ENCODE results near the gene TMEM141. TPM values are rescaled to one million over a fixed set of nuclear protein-coding genes. Genes with fewer than 3 reads are reported as not detected.

TMEM141 gene
- total and polyA plus RNA-seq, 2 donors (not counting 1 experiment from before 2014, with no cell fraction given), result 43.3 to 56.5 TPM

DNA sequence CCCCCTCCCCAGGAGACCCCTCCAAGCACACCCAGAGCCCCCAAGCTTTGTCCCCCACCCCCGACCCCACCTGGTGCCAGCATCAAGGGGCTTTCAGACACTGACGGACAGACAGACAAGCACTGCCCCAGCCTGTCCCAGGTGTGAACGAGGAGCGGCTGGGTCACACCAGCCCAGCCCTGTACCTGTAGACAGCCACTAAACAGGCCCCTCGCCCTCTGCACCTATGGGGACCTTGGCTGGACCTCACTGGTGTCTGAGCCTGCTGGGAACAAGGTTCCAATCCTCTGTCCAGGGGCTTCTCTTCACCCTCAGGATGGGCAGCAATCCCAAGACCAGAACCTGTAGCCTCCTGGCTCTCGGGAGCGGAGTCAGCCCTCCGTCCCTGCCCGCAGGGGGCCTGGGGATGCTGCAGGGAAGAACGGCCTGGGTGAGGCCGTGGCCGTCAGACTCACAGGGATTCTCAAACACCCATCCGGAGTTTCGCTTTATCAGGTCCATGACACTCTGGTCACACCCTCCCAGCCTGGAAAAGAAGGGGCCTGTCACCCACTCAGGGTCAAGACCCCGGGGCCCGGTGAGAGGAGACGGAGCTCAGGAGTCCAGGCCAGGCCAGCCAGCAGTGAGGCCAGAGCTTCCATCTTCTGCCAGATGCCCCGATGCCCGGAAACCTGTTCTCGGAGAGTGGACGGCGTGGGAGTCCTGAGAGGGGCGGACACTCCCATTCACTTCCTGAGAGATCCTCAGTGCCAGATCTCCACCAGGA is 45.6 kb upstream of the TMEM141 start:
- Histone ChIP-seq H3K27me3 (ENCODE audit: control insufficient read depth, insufficient read depth, low read length) (peaks cover 21% of the 10 kb centered on the region), H3K9ac (ENCODE audit: insufficient read depth, low read length) (no peak overlapping the region), H3K27ac (ENCODE audit: insufficient read depth, low read length) (no peak overlapping the region), H2AFZ (ENCODE audit: low read length) (no peak overlapping the region), H3K4me3 (replicated peaks in 1 of 4; ENCODE audit: control extremely low read depth in 1 of 4, insufficient read depth in 1 of 4, low read depth in 3 of 4, low read length in 4 of 4) (no peak overlapping the region), H3K9me3 (ENCODE audit: control insufficient read depth, insufficient read depth, low read depth, low read length) (no peaks in the 10 kb centered on the region), H3K4me1 (ENCODE audit: control insufficient read depth, extremely low read depth, insufficient read depth, low read length) (no peaks in the 10 kb centered on the region), H3K4me2 (ENCODE audit: extremely low read depth, insufficient read depth, low read length) (no peak overlapping the region), H3K36me3 (ENCODE audit: control insufficient read depth, insufficient read depth, low read length) (no peaks in the 10 kb centered on the region), H3K79me2 (ENCODE audit: control insufficient read depth, insufficient read depth, low read length) (no peaks in the 10 kb centered on the region), H4K20me1 (ENCODE audit: control insufficient read depth, extremely low read depth, insufficient read depth, low read length) (no peaks in the 10 kb centered on the region)
- no peak for DNase-seq (ENCODE audit: low read depth in 2 of 2)
- TF ChIP-seq EZH2 (IDR thresholded peaks at IDR 0.05; ENCODE audit: low read length, missing control alignments), result no peak
- TF ChIP-seq, protein P1, sequence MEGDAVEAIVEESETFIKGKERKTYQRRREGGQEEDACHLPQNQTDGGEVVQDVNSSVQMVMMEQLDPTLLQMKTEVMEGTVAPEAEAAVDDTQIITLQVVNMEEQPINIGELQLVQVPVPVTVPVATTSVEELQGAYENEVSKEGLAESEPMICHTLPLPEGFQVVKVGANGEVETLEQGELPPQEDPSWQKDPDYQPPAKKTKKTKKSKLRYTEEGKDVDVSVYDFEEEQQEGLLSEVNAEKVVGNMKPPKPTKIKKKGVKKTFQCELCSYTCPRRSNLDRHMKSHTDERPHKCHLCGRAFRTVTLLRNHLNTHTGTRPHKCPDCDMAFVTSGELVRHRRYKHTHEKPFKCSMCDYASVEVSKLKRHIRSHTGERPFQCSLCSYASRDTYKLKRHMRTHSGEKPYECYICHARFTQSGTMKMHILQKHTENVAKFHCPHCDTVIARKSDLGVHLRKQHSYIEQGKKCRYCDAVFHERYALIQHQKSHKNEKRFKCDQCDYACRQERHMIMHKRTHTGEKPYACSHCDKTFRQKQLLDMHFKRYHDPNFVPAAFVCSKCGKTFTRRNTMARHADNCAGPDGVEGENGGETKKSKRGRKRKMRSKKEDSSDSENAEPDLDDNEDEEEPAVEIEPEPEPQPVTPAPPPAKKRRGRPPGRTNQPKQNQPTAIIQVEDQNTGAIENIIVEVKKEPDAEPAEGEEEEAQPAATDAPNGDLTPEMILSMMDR (conservative IDR thresholded peaks at IDR 0.05 in 1 of 2, IDR thresholded peaks at IDR 0.05 in 1 of 2; ENCODE audit: low read depth in 1 of 2, low read length in 2 of 2), result no peak

DNA sequence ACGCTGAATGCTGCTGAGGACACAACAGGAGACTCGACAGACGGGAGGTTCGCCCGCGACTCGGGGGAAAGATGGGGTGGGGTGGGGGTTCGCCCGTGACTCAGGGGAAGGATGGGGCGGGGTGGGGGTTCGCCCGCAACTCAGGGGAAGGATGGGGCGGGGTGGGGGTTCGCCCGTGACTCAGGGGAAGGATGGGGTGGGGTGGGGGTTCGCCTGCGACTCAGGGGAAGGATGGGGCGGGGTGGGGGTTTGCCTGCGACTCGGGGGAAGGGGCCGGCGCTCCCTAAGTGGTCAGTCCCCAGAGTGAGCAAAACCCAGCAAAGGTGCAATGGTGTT is 45.0 kb upstream of the TMEM141 start:
- Histone ChIP-seq H3K27ac (ENCODE audit: insufficient read depth, low read length) (no peak overlapping the region), H3K4me3 (replicated peaks in 1 of 4; ENCODE audit: control extremely low read depth in 1 of 4, insufficient read depth in 1 of 4, low read depth in 3 of 4, low read length in 4 of 4) (no peak overlapping the region), H3K4me2 (ENCODE audit: extremely low read depth, insufficient read depth, low read length) (no peak overlapping the region), H3K9me3 (ENCODE audit: control insufficient read depth, insufficient read depth, low read depth, low read length) (no peaks in the 10 kb centered on the region), H2AFZ (ENCODE audit: low read length) (no peak overlapping the region), H4K20me1 (ENCODE audit: control insufficient read depth, extremely low read depth, insufficient read depth, low read length) (no peaks in the 10 kb centered on the region), H3K79me2 (ENCODE audit: control insufficient read depth, insufficient read depth, low read length) (no peaks in the 10 kb centered on the region), H3K4me1 (ENCODE audit: control insufficient read depth, extremely low read depth, insufficient read depth, low read length) (no peaks in the 10 kb centered on the region), H3K36me3 (ENCODE audit: control insufficient read depth, insufficient read depth, low read length) (no peaks in the 10 kb centered on the region), H3K27me3 (ENCODE audit: control insufficient read depth, insufficient read depth, low read length) (peaks cover 19% of the 10 kb centered on the region), H3K9ac (ENCODE audit: insufficient read depth, low read length) (no peak overlapping the region)
- TF ChIP-seq, protein P1 (conservative IDR thresholded peaks at IDR 0.05 in 1 of 2, IDR thresholded peaks at IDR 0.05 in 1 of 2; ENCODE audit: low read depth in 1 of 2, low read length in 2 of 2), result no peak
- TF ChIP-seq EZH2 (IDR thresholded peaks at IDR 0.05; ENCODE audit: low read length, missing control alignments), result no peak
- DNase-seq (ENCODE audit: low read depth in 2 of 2), result no peak

DNA sequence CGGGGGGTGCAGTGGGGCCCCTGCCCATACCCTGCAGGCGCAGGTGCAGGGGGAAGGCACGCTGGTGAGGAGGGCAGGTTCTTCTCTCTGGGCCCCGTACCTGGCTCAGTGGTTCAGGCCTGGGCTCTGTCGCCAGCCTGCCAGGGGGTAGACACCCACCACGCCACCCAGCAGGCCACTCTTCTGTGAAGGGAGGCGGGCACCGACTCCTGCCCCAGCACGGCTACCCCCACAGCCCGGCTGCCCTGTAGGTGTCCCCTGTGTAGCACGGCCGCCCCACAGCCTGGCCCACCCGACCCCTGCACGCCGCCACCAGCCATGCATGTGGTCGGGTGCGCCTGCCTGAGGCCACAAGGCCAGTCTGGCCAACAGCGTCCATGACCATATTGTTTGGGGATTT is 44.5 kb upstream of the TMEM141 start:
- H3K79me2 ChIP-seq (ENCODE audit: control insufficient read depth, insufficient read depth, low read length), result no peaks in the 10 kb centered on the region
- no peaks in the 10 kb centered on the region for H4K20me1 ChIP-seq (ENCODE audit: control insufficient read depth, extremely low read depth, insufficient read depth, low read length)
- TF ChIP-seq, protein P1 (conservative IDR thresholded peaks at IDR 0.05 in 1 of 2, IDR thresholded peaks at IDR 0.05 in 1 of 2; ENCODE audit: low read depth in 1 of 2, low read length in 2 of 2), result no peak
- no peak for TF ChIP-seq EZH2 (IDR thresholded peaks at IDR 0.05; ENCODE audit: low read length, missing control alignments)
- no peak overlapping the region for H2AFZ ChIP-seq (ENCODE audit: low read length)
- H3K4me3 ChIP-seq (replicated peaks in 1 of 4; ENCODE audit: control extremely low read depth in 1 of 4, insufficient read depth in 1 of 4, low read depth in 3 of 4, low read length in 4 of 4), result no peak overlapping the region
- no peak overlapping the region for H3K4me2 ChIP-seq (ENCODE audit: extremely low read depth, insufficient read depth, low read length)
- H3K4me1 ChIP-seq (ENCODE audit: control insufficient read depth, extremely low read depth, insufficient read depth, low read length), result no peaks in the 10 kb centered on the region
- DNase-seq (ENCODE audit: low read depth in 2 of 2), result no peak
- no peaks in the 10 kb centered on the region for H3K36me3 ChIP-seq (ENCODE audit: control insufficient read depth, insufficient read depth, low read length)
- H3K9ac ChIP-seq (ENCODE audit: insufficient read depth, low read length), result no peak overlapping the region
- H3K27me3 ChIP-seq (ENCODE audit: control insufficient read depth, insufficient read depth, low read length), result peaks cover 14% of the 10 kb centered on the region
- no peak overlapping the region for H3K27ac ChIP-seq (ENCODE audit: insufficient read depth, low read length)
- H3K9me3 ChIP-seq (ENCODE audit: control insufficient read depth, insufficient read depth, low read depth, low read length), result no peaks in the 10 kb centered on the region

All from fibroblast of lung (primary cell).